G401.6 (cell line): ENCODE measurements around the gene PARM1.

Experiments used
- FAIRE-seq: peaks from 2 replicates; lab custom pipeline; 2012; peaks lifted over from hg19 to GRCh38; lab: Jason Lieb, UNC

Gene PARM1

GRCh38 chr4:75089206-75089605, 156.3 kb downstream of the PARM1 start:
- FAIRE-seq = no peak

- FAIRE-seq = no peak
Observed at GRCh38 chr4:75099321-75099720, 166.4 kb downstream of the PARM1 start.
